SU-DHL-6 (cell line): ENCODE data around the gene WBP2NL.

Experiments
- CTCF ChIP-seq: fragments of 200-600 bp; sonication (generic); IDR thresholded peaks from one replicate; pipeline ENCODE4 v1.5.1; 2017; ENCODE audit warnings: antibody characterized with exemption, mild to moderate bottlenecking, low read length, moderate library complexity; ENCODE audit not compliant: insufficient read depth, poor library complexity, severe bottlenecking
- EZH2phosphoT487 ChIP-seq: fragments of 200-600 bp; sonication (generic), shearing (Covaris generic); conservative IDR thresholded peaks from 2 replicates; pipeline ENCODE4 v1.6.1; 2018; ENCODE audit warnings: mild to moderate bottlenecking, antibody characterized with exemption, low read length, moderate library complexity, mixed read lengths

- TF ChIP-seq CTCF = no peak
- no peak for TF ChIP-seq EZH2phosphoT487
These were observed 12.2 kb downstream of the WBP2NL start for GRCh38 chr22:42010778-42011177.
